Prostate gland (tissue), 2 donors: Measurements from ENCODE around the gene MYL7. TPM values are rescaled to one million over a fixed set of nuclear protein-coding genes. Genes with fewer than 3 reads are reported as not detected.

Experiments used
- DNase-seq: peaks from one replicate; pipeline ENCODE4 v3.0.0-alpha.2; 2019; ENCODE audit warnings: low spot score
- H3K27ac ChIP-seq, 2 donors: fragments of 200-600 bp; sonication (generic); 2 replicates each; pipeline ENCODE4 v1.5.1; 2017 to 2019
- H3K27me3 ChIP-seq: fragments of 200-600 bp; sonication (generic); replicated peaks from 2 replicates; pipeline ENCODE4 v1.5.1; 2019; ENCODE audit not compliant: insufficient read depth
- H3K36me3 ChIP-seq, 2 donors: fragments of 200-600 bp; sonication (generic); 1 replicate in 1 of 2; 2 replicates in 1 of 2; pipeline versions ENCODE4 v1.5.1 to v1.8.1; 2017 to 2019
- H3K4me1 ChIP-seq: fragments of 200-600 bp; sonication (generic); replicated peaks from 2 replicates; pipeline ENCODE4 v1.5.1; 2019
- H3K4me3 ChIP-seq, 2 donors: fragments of 200-600 bp; sonication (generic); 2 replicates each; pipeline ENCODE4 v1.5.1; 2017 to 2019
- H3K9me3 ChIP-seq: fragments of 200-600 bp; sonication (generic); 2 replicates; pipeline ENCODE4 v1.5.1; 2017
- CTCF ChIP-seq, 4 experiments: fragments of 200-600 bp in 2 of 4; fragments of 450-650 bp in 2 of 4; sonication (generic) in 2 of 4; IDR thresholded peaks; 1 replicate in 3 of 4; 2 replicates in 1 of 4; pipeline ENCODE4 v1.5.1; 2016 to 2019; ENCODE audit warnings: antibody characterized with exemption in 4 of 4, mild to moderate bottlenecking in 2 of 4, moderate library complexity in 2 of 4
- POLR2A ChIP-seq: fragments of 450-650 bp; IDR thresholded peaks from one replicate; pipeline ENCODE4 v1.6.1; 2016; ENCODE audit warnings: antibody characterized with exemption, mild to moderate bottlenecking
- POLR2AphosphoS5 ChIP-seq: sonication (generic); formaldehyde crosslinking; IDR thresholded peaks from one replicate; pipeline ENCODE4 v1.6.1; 2017; ENCODE audit warnings: antibody characterized with exemption
- WGBS: methylation state at CpG from one replicate; pipeline ENCODE4 v1.1.5; 2018; 5-methylcytosine and 5-hydroxymethylcytosine counted together
- intact Hi-C: fragments of 100-400 bp; cut with DNase I; formaldehyde crosslinking; loops from one replicate; pipeline ENCODE4 v1.14.2; 2022
- total RNA-seq, 2 donors: library from RNA; depleted of rRNA; stranded (reverse); fragments of >200 nt; gene quantifications; one replicate each; pipeline ENCODE4 v1.1.0, GENCODE V29; 2016

The MYL7 gene
- total RNA-seq, 2 donors from 2014 or later: not detected

GRCh38 chr7:44149571-44150465 is 8.7 kb upstream of the MYL7 start:
- no peaks in the 10 kb centered on the region for H3K4me1 ChIP-seq
- H3K36me3 ChIP-seq: no peaks in the 10 kb centered on the region
- no peaks in the 10 kb centered on the region for H3K27me3 ChIP-seq
- TF ChIP-seq POLR2A (no peak), POLR2AphosphoS5 (no peak), CTCF (IDR thresholded peaks at IDR 0.05) (no peak)
- intact Hi-C loops: no loop called here
- no peak for DNase-seq
- WGBS: 74% methylated on average over 18 of the region's 18 CpGs
- no peak overlapping the region for H3K27ac ChIP-seq
- no peak overlapping the region for H3K4me3 ChIP-seq
- H3K9me3 ChIP-seq: no peaks in the 10 kb centered on the region

GRCh38 chr7:44148961-44149536 is 7.9 kb upstream of the MYL7 start:
- intact Hi-C loops: no loop called here
- Histone ChIP-seq H3K9me3 (no peaks in the 10 kb centered on the region), H3K27ac (no peak overlapping the region), H3K4me3 (no peak overlapping the region), H3K36me3 (no peaks in the 10 kb centered on the region), H3K4me1 (no peaks in the 10 kb centered on the region), H3K27me3 (no peaks in the 10 kb centered on the region)
- 87% methylated on average over 9 of the region's 9 CpGs for WGBS
- no peak for DNase-seq
- TF ChIP-seq POLR2A: no peak

- H3K27me3 ChIP-seq: no peaks in the 10 kb centered on the region
- no peaks in the 10 kb centered on the region for H3K36me3 ChIP-seq
- H3K4me1 ChIP-seq: no peaks in the 10 kb centered on the region
- TF ChIP-seq POLR2A: no peak
- TF ChIP-seq POLR2AphosphoS5: no peak
- TF ChIP-seq CTCF (IDR thresholded peaks at IDR 0.05): no peak
- 88% methylated on average over 2 of the region's 2 CpGs for WGBS
- intact Hi-C loops: no loop called here
- no peak for DNase-seq
- no peaks in the 10 kb centered on the region for H3K9me3 ChIP-seq
- H3K27ac ChIP-seq: no peak overlapping the region
- H3K4me3 ChIP-seq: no peak overlapping the region
Observed at GRCh38 chr7:44148166-44148565, 7.0 kb upstream of the MYL7 start.

- 74% methylated on average over 33 of the region's 33 CpGs for WGBS
- intact Hi-C loops: no loop called here
- no peaks in the 10 kb centered on the region for H3K27me3 ChIP-seq
Observed at GRCh38 chr7:44147026-44147991, 6.2 kb upstream of the MYL7 start.

GRCh38 chr7:44145969-44146911 is 5.1 kb upstream of the MYL7 start:
- no peak overlapping the region for H3K27ac ChIP-seq
- intact Hi-C loops: no loop called here
- H3K27me3 ChIP-seq: no peaks in the 10 kb centered on the region
- H3K9me3 ChIP-seq: no peaks in the 10 kb centered on the region
- peak overlapping the region; percentile 11 to 28 for H3K4me3 ChIP-seq
- peak; percentile 56 for DNase-seq
- H3K36me3 ChIP-seq: no peaks in the 10 kb centered on the region
- H3K4me1 ChIP-seq: no peaks in the 10 kb centered on the region
- WGBS: 16% methylated on average over 52 of the region's 65 CpGs
- TF ChIP-seq CTCF (IDR thresholded peaks at IDR 0.05) (no peak), POLR2A (no peak), POLR2AphosphoS5 (no peak)

More at GRCh38 chr7:44147026-44147991, 6.2 kb upstream of the MYL7 start:
- Histone ChIP-seq H3K27ac (no peak overlapping the region), H3K9me3 (no peaks in the 10 kb centered on the region), H3K4me1 (no peaks in the 10 kb centered on the region), H3K36me3 (no peaks in the 10 kb centered on the region), H3K4me3 (no peak overlapping the region)
- no peak for DNase-seq
- no peak for TF ChIP-seq POLR2A
